T-helper 1 cell treated with Interleukin-12 subunit alpha and Interleukin-12 subunit beta and Interleukin-4 antibody, amounts not matched to agents 30 ng/mL and 1 ng/mL, for 36 hours (primary cell): ENCODE measurements around the gene OXER1. TPM values are rescaled to one million over a fixed set of nuclear protein-coding genes. Genes with fewer than 3 reads are reported as not detected.

Source experiments
- intact Hi-C: fragments of 100-400 bp; cut with micrococcal nuclease; formaldehyde crosslinking; loops from one replicate; pipeline ENCODE4 v1.15.1; 2024
- total RNA-seq: library from RNA; stranded (reverse); gene quantifications from 2 replicates; pipeline ENCODE4 v1.2.3, GENCODE V29; 2022

Gene OXER1
- total RNA-seq, 1 donor from 2014 or later = 0.49 TPM

- intact Hi-C loops = no loop called here
Observed at GRCh38 chr2:42794271-42795046, 30.5 kb upstream of the OXER1 start.

GRCh38 chr2:42793334-42794270 lies 29.7 kb upstream of the OXER1 start:
- intact Hi-C loops = no loop called here

GRCh38 chr2:42792583-42793333 lies 28.8 kb upstream of the OXER1 start, which contains the start of gene HAAO:
Gene HAAO, minus strand, starts transcription at chr2:42792583. Its CDS starts 47 bp downstream, at chr2:42792536.
- intact Hi-C loops = no loop called here

- intact Hi-C loops = no loop called here
Observed at GRCh38 chr2:42792087-42792582, 28.2 kb upstream of the OXER1 start.

GRCh38 chr2:42791606-42792005 lies 27.7 kb upstream of the OXER1 start:
- intact Hi-C loops = no loop called here

- intact Hi-C loops = no loop called here
Observed at GRCh38 chr2:42789751-42790150, 25.8 kb upstream of the OXER1 start.

- intact Hi-C loops = no loop called here
Observed at GRCh38 chr2:42788882-42789281, 24.9 kb upstream of the OXER1 start.

GRCh38 chr2:42788478-42788793 lies 24.5 kb upstream of the OXER1 start:
- intact Hi-C loops = no loop called here

GRCh38 chr2:42787788-42788477 lies 24.0 kb upstream of the OXER1 start:
- intact Hi-C loops = no loop called here

GRCh38 chr2:42787424-42787787 lies 23.5 kb upstream of the OXER1 start:
- intact Hi-C loops = no loop called here

- intact Hi-C loops = no loop called here
Observed at GRCh38 chr2:42786561-42787345, 22.8 kb upstream of the OXER1 start.

- intact Hi-C loops = no loop called here
Observed at GRCh38 chr2:42784204-42784880, 20.4 kb upstream of the OXER1 start.

GRCh38 chr2:42783511-42783910 lies 19.6 kb upstream of the OXER1 start:
- intact Hi-C loops = no loop called here

GRCh38 chr2:42781181-42781580 lies 17.2 kb upstream of the OXER1 start:
- intact Hi-C loops = no loop called here

GRCh38 chr2:42777883-42778805 lies 14.2 kb upstream of the OXER1 start:
- intact Hi-C loops = no loop called here

GRCh38 chr2:42775810-42776209 lies 11.9 kb upstream of the OXER1 start:
- intact Hi-C loops = no loop called here

GRCh38 chr2:42775186-42775585 lies 11.3 kb upstream of the OXER1 start:
- intact Hi-C loops = no loop called here

- intact Hi-C loops = no loop called here
Observed at GRCh38 chr2:42771546-42772153, 7.7 kb upstream of the OXER1 start.
